AML-193 (cell line): ENCODE measurements around the gene COLEC11.
"Not testable (repeated sequence)": the region's sequence is repeated elsewhere in the genome, so short reads cannot be mapped to it uniquely, and the experiment has no call there.

Experiments
- DNase-seq, 2 experiments: peaks; one replicate each; lab custom pipeline; 2025; lab: John Stamatoyannopoulos, UW

Gene COLEC11

GRCh38 chr2:3654531-3655225 lies 59.8 kb downstream of the COLEC11 start:
- DNase-seq = no peak

DNA sequence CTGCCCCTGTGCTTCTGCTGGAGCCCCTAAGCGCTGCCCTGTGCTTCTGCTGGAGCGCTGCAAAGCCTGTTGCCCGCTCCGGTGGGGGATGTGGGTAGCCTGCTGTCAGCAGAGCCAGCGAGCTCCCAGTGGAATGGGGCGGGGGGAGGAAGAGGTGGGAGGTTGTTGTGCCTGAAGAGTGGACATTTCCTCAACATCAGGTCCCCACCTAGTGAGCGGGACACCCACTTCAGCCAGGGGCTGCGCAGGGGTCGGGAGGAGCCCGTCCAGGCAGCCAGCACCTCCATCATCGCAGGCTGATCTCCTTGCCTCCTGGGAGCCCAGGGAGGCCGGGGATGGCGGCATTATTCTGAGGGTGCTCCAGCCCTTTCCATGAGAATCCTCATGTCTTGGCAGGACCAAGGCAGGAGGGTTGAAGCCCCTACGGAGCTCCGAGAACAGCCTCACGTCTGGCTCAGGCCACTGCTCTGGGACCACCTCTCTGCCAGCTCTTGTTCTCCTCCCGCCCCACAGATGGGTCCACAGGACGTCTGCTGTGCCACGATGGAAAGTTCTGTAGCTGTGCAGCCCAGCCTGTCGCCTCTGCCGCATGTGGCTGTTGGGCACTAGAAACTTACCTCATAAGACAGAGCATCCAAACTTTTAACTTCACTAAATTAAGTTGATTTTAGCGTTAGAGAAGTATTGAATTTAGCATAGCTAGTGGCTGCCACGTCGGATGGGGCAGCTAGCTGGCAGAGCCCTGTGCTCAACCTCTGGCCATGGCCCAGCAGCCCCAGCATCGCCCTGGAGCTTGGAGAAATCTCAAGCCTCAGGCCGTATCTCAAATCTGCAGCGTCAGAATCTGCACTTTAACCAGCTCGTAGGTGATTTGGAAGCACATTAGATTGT lies 61.2 kb downstream of the COLEC11 start:
- DNase-seq = no peak

DNA sequence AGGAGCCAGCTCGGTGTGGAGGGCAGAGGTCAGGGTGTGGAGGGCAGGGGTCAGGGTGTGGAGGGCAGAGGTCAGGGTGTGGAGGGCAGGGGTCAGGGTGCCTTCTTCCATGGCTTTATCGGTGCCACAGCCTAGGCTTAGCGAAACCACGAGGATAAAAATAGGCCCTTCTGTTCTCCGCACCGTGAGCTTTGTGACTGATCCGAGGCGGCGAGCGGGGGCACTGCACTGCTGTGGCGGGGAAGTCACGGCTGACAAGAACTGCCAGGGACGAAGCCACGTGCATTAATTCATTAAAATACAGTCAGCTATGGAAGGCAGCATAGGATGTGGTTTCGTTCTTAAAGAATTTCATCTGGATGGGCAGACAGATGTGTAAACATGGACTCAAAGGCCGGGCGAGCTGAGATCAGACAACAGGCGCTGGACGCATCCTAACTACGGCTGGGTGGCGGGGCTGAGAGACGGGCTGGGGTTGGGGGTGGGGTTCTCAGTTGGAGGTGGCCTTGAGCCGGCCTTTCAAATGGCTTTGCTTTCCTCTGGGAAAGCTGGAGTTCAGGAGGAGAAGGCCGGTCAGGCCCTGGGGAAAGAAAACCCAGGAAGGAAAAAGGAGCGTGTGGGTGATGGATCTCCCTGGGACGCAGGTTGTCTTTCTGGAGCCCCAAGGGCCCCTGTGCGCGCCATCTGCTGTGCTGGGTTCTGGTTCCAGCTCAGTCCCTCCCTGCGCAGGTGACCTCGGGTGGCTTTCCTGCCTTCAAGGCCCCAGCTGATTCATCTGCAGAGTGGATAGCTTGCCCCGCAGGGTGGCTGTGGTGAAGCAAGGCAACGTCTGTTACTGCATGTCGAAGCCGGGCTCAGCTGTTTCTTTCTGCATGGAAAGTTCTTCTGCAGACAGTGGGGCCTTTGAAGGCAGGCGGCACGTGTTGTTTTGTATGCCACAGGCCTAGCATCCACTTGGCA lies 62.1 kb downstream of the COLEC11 start:
- no peak for DNase-seq

GRCh38 chr2:3657881-3658280 lies 63.0 kb downstream of the COLEC11 start, which contains the start of gene ALLC:
TSS of gene ALLC (plus strand) at chr2:3658200. CDS start at chr2:3671158, 12,958 bp downstream.
- no peak for DNase-seq

DNA sequence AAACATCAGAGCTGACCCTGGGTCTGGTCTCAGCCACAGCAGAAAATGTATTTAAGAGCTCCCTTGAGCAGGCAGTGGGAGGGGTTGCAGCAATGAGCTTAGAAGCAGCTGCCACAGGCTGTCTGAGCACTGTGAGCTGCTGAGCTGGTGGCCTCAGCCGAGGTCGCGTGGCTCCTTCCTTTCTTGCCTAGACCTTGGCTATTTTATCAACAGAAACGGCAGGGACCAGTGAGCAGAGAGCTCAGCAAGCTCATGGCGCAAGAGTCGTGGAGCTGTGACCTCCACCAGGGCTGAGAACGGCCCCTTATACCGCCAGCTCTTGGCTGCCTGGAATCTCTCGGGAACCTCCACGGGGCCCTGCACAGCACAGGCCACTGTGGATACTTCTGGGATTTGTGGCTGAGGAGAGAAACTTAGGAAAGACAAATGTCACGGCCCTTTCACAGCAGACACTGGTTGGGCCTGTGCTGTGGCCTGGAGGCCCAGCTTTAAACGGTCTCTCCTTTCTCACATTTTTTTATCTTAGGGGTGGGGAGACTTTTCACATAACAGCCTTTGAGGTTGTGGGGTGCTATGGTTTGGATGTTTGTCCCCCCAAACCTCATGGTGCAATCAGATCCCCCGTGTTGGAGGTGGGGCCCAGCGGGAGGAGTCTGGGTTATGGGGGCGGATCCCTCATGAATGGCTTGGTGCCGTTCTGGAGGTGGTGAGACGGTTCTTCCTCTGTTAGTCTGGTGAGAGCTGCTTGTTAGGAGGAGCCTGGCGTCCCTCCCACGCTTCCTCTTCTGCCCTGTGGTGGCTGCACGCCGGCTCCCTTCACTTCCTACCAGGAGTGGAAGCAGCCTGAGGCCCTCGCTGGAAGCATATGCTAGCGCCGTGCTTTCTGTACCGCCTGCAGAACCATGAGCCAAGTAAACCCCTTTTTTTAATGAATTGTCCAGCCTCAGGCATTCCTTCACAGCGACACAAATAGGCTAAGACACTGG lies 64.8 kb downstream of the COLEC11 start:
- DNase-seq = no peak

DNA sequence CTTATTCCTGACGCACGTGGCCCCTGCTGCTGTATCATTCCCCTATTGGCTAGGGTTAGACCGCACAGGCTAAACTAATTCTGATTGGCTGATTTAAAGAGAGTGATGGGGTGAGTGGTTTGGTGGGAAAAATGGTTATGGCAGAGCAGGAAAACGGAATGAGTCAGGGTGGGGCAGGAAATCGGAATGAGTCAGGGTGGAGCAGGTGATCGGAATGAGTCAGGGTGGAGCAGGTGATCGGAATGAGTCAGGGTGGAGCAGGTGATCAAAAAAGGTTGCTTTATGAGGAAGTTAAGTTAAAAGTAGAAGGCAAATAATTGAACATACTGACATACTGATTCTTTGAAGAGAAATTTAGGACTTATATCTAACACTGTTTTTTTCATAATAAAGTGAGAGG lies 65.7 kb downstream of the COLEC11 start:
- DNase-seq = not testable (repeated sequence)

GRCh38 chr2:3661149-3661660 lies 66.3 kb downstream of the COLEC11 start:
- no peak for DNase-seq

- no peak for DNase-seq
Observed at GRCh38 chr2:3662239-3662638, 67.3 kb downstream of the COLEC11 start.

- no peak for DNase-seq
Observed at GRCh38 chr2:3664118-3664517, 69.2 kb downstream of the COLEC11 start.

DNA sequence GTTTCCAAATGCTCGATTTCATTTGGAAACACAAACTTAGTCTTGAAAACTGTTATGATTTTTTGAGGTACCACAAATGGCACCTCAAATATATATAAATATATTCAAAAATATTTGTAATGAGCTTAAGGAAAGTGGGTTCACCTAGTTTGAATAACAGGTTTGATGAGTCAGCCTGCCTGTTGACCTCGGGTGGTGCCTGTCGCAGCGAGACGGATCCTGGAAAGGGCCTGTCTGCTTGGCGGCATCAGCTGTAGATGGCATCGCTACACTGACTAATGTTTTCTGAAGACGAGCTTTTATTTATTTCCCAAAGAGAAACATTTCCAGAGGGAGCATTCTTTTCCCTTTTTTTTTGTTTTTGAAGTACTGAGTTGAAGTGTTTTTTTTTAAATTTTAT lies 70.0 kb downstream of the COLEC11 start:
- no peak for DNase-seq

DNA sequence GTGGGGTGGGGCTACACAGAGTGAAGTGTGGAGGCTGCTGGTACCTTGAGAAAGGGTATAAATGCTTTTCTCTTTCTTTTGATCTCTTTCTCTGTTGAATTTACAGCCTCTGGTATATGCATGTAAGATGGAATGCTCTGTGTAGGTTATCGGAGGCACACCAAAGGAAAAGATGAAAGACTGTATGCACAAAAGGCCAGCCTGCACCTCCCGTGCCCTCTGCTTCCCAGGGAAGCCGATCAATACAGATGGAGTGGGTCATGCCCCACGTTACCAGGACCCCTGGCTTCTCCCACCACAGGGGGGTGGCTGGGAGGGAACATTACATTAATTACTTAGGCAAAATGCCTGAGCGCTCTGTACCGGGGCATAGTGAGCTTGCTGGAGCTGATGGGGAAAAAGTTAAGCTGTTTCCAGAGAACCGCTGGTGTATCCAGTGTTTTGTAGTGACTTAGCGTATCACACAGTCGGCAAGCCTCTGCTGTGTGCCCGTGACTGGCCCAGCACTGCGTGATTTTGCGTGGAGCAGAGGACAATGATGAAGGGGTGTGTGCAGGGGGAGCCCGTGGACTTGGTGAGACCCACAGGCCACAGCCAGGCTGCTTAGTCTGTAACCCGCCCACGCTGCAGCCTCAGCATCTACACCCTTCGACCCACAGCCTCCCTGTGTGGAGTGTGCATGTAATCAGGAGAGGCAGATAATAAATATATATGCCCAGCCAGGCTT lies 71.1 kb downstream of the COLEC11 start:
- DNase-seq = no peak

DNA sequence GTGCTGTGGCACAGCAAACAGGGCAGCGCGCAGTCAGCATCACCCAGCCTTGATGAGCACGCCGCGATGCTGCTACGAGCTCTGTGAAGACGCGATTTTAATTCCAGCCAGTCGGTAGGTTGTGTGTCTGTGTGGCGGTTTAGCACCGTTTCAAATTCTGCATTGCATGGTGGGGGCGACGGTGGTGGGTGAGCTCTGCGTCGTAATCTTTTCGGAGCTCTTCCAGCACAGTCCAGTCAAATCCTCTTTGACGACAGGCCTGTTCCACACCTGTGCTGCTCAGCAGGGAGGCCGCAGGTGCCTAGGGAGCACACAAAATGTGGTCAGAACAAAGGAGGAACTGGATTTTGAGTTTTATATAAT lies 71.7 kb downstream of the COLEC11 start:
- no peak for DNase-seq

GRCh38 chr2:3667151-3667631 lies 72.3 kb downstream of the COLEC11 start:
- no peak for DNase-seq

DNA sequence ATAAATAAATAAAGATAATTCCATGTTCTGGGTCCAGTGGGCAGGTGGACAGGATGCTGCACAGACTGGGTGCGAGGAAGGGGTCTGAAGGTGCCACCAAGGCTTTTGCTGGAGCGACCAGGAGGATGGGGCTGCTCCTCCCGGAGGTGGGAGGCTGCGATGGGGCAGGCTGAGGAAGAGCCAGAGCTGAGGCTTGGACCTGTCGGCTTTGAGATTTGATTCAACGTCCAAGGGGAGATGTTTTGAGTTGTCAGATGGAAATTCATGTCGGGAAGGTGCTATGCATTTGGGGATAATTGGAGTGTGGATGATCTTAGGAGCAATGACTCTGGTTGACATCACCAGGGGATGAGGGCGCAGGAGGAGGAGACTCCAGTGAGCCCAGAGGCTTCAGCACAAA lies 74.7 kb downstream of the COLEC11 start:
- DNase-seq = no peak

GRCh38 chr2:3670376-3670775 lies 75.5 kb downstream of the COLEC11 start:
- no peak for DNase-seq

DNA sequence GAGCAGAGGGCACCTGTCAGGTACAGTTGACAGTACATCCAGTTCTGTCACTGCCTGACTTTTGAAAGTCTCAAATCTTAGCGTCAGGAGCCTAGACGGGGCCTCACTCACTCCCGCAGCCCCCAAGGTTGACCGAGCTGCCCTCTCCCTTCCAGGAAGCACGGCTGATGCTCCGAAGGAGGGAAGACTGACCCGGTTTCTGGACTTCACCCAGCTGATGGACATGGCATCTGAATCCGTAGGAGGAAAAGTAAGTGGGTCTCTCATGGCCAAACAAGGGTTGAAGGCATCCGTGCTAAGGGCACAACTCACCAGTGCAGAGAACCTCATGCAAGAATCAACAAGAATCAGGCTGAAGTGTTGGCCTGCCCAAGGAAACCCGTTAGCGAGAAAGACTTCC lies 76.0 kb downstream of the COLEC11 start:
- no peak for DNase-seq

DNA sequence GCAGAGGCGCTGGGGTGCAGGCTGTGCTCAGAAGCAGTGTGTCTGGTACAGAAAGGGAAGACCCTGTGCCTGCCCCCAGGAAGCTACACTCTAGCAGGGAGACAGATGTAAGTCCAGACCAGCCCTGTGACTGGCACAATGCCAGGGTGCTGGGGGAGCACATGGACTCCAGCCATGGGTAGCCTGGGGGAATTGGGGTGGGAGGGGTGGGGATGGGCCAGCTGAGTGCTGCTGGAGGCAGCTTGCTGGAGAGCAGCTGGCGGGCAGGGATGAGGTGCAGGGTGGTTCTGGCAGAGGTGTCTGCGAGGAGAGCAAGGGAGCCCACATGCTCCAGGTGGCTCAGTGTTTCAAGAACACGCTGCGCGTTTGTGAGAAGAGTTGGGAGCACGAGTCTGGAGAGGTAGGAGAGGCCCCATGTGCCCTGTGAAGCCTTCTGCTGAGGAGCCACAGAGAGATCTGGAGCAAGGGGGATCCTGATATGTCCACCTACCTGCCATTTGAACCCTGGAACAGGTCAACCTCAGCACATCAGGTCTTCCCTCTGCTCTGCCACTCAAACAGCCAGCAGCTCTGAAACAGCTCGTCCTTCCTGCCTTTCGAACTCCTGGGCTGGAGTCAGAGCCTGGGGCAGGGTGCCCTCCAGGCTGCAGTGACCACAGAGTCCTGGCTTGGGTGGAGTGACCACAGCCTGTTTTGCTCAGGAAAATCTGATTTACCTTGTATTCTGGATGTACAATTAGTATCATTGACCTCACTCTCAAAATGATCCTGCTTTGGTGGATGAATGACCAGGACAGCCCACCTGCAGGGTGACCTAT lies 78.2 kb downstream of the COLEC11 start:
- DNase-seq = no peak

DNA sequence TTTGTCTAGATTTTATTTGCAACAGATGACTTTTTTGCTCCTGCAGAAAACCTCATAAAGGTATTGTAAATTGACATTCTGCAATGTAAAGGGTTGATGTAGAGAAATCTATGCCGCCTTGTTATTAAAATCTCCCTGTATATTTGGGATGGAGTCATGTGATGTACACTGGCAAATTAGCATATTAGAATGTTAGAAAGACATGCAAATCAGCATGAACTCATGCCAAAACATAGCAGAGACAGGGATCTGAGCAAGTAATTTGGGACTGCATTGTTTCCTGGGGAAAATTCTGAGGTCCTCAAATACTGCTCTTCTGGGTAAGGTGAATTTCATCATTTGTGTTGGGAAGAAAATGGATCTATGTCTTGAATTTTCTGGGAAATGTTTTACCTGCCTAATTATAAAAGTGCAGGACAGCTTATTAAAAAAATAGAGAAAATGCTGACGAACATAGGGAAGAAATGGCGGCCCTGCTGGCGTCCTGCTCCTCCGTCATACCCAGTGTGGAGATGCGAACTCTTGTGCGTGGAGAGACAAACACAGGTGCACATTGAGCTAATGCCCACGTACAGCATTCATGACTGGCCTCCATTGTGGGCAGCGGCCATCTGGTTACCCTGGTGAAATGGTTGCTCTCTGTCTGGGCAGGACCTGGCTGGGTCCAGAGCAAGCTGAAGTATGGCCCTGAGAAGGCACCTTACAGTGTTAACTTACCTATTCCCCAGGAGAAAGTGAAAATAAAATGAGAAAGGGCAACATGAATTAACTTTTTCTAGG lies 79.3 kb downstream of the COLEC11 start:
- no peak for DNase-seq
